Neural crest cell (in vitro differentiated cells): Measurements from ENCODE around the gene MPND. TPM values are rescaled to one million over a fixed set of nuclear protein-coding genes. Genes with fewer than 3 reads are reported as not detected.

Experiments
- DNase-seq: peaks from one replicate; pipeline ENCODE4 v3.0.0; 2021; ENCODE audit warnings: low read depth, mixed read lengths, low spot score
- H3K27ac Mint-ChIP-seq: one replicate; pipeline ENCODE4 v1.8.0; 2021; ENCODE audit warnings: mild to moderate bottlenecking, mixed read lengths; ENCODE audit not compliant: unreplicated experiment
- H3K27me3 Mint-ChIP-seq: 2 replicates; pipeline ENCODE4 v1.8.0; 2021; ENCODE audit warnings: low read depth, mild to moderate bottlenecking, mixed read lengths
- H3K36me3 Mint-ChIP-seq: 2 replicates; pipeline ENCODE4 v1.8.0; 2021; ENCODE audit warnings: low read depth, mild to moderate bottlenecking, mixed read lengths
- H3K4me1 Mint-ChIP-seq: 2 replicates; pipeline ENCODE4 v1.8.0; 2021; ENCODE audit warnings: mixed read lengths
- H3K4me3 Mint-ChIP-seq: one replicate; pipeline ENCODE4 v1.8.0; 2021; ENCODE audit warnings: mild to moderate bottlenecking, mixed read lengths
- H3K9me3 Mint-ChIP-seq: 2 replicates; pipeline ENCODE4 v1.8.0; 2021; ENCODE audit warnings: mixed read lengths
- total RNA-seq: library from RNA; stranded (reverse); gene quantifications from 2 replicates; pipeline ENCODE4 v1.2.1, GENCODE V29; 2021
- TF ChIP-seq, protein P1 (sequence below): fragments of 200-600 bp; sonication (generic); conservative IDR thresholded peaks from 2 replicates; pipeline ENCODE4 v1.5.0; 2021; ENCODE audit warnings: antibody characterized with exemption, mild to moderate bottlenecking

Gene MPND
- total RNA-seq, 1 donor from 2014 or later: 45.6 TPM

DNA sequence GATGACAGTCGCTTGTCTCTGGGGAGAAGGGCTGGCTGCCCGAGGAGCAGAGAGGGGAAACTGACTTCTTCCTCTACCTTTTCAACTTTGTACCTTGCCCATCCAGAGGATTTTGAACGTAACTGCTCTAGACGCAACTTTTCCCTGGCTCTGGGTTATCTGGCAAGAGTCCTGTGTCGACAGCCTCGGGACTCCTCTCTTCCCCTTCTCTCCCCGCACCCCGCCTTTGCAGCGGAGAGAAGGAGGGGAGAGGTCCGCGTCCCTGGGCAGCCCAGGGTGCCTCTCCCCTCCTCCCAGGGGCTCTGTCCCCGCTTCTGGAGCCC lies 56.4 kb downstream of the MPND start:
- Mint-ChIP-seq H3K4me3 (peak overlapping the region; percentile 89), H3K27me3 (no peaks in the 10 kb centered on the region), H3K27ac (peak overlapping the region; percentile 62), H3K4me1 (peaks cover 58% of the 10 kb centered on the region), H3K9me3 (no peaks in the 10 kb centered on the region), H3K36me3 (peaks cover 2% of the 10 kb centered on the region)
- DNase-seq: no peak
- TF ChIP-seq, protein P1, sequence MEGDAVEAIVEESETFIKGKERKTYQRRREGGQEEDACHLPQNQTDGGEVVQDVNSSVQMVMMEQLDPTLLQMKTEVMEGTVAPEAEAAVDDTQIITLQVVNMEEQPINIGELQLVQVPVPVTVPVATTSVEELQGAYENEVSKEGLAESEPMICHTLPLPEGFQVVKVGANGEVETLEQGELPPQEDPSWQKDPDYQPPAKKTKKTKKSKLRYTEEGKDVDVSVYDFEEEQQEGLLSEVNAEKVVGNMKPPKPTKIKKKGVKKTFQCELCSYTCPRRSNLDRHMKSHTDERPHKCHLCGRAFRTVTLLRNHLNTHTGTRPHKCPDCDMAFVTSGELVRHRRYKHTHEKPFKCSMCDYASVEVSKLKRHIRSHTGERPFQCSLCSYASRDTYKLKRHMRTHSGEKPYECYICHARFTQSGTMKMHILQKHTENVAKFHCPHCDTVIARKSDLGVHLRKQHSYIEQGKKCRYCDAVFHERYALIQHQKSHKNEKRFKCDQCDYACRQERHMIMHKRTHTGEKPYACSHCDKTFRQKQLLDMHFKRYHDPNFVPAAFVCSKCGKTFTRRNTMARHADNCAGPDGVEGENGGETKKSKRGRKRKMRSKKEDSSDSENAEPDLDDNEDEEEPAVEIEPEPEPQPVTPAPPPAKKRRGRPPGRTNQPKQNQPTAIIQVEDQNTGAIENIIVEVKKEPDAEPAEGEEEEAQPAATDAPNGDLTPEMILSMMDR: no peak

DNA sequence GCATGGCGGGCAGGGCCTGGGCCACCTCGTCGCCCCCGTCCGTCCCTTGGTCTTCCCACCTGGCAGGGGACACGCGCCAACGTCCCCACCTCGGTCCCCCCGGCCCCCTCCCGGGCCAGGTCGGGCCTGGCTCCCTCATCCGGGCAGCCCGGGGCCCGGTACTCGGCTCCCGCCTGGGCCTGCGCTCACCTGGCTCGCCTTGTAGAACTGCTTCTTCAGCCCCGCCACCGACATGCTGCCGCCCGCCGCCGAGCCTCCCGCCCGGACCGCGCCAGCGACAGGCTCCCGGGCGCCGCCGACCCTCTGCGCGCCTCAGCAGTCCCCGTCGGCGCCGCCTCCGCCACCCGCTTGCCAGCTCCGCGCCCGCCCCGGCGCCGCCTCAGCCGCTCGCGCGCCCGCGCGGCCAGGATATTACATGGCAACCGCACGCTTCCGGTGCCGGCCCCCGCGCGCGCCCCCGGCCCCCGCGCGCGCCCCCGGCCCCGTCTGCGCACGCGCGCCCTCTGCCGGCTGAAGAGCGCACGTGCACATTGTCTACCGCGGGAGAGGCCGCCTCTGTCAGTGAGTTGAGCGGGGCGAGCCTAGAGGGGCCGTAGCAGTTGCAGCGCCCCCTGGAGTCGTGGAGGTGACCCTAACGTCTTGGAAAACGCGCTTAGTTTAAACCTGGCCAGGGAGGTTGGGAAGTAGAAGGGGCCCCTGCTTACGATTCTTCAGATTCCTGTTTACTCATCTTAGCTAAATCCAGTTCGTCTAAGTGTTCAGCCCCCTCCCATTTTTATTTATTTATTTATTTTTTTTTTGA lies 57.0 kb downstream of the MPND start, which contains the start of gene SH3GL1:
Gene SH3GL1, minus strand, starts transcription at position 413 of the 802 bp plus-strand sequence. Its CDS starts 179 bp downstream, at position 234.
- TF ChIP-seq, protein P1: peak; percentile 97
- Mint-ChIP-seq H3K27me3 (no peaks in the 10 kb centered on the region), H3K4me1 (peaks cover 57% of the 10 kb centered on the region), H3K36me3 (peaks cover 2% of the 10 kb centered on the region), H3K27ac (peak within 1 kb of the TSS; percentile 62), H3K9me3 (no peaks in the 10 kb centered on the region), H3K4me3 (peak within 1 kb of the TSS; percentile 89)
- peak; percentile 94 for DNase-seq

DNA sequence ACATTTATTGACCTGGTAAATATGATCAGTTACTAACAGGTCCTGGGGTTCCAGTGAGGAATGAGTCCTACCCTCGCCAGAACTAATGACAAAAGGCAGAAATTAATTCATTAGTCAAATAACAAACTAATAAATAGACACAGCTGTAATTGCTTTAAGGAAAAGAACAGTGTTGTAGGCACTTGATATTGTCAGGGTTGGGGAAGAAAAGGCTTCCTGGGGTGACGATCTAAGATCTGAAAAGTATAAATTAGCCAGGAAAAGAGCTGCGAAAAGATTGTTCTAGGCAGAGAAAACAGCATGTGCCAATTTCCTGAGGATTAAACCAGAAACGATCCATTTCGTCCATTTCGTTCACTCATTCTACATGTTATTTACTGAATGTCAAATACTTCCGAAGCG lies 58.4 kb downstream of the MPND start:
- H3K27ac Mint-ChIP-seq: peak overlapping the region; percentile 83
- TF ChIP-seq, protein P1: no peak
- no peaks in the 10 kb centered on the region for H3K9me3 Mint-ChIP-seq
- no peak for DNase-seq
- peaks cover 61% of the 10 kb centered on the region for H3K4me1 Mint-ChIP-seq
- H3K36me3 Mint-ChIP-seq: peaks cover 3% of the 10 kb centered on the region
- peak overlapping the region; percentile 87 for H3K4me3 Mint-ChIP-seq
- no peaks in the 10 kb centered on the region for H3K27me3 Mint-ChIP-seq

DNA sequence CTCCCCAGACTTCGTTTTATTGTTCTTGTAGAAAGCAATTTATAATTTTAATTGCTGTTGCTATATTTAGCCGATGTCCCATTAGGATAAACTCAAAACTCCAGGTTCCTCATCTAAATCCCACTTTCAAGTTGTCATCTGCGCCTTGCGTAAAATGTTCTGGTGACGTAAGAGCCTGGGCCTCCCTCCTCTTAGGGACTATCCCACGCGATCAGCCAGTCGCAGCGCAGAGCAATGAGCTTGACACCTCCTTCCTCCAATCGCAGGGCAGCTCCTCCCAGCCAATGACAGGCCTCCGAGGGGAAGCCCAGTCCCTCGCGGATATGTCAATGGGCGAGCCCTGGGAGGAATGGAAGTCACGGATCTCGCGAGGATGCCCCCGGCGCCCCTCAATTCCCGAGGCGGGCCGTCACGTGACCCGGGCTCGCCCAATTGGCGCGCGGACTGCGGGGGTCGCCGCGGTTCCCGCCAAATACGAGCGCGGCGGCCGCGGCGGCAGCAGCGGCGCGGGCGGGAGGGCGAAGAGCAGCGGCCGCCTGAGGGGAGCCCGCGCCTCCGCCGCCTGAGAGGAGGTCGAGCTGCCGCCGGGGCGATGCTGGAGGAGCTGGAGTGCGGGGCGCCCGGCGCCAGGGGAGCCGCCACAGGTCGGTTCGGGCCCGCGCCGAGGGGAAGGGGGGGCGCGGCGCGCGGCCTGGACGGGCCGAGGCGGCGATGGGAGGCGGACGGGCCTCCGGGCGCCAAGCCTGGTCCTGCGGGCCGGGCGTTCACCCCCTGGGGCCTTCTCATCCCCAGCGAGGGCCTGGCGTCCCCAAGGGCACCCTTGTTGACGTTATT lies 59.0 kb downstream of the MPND start, which contains the start of gene CHAF1A:
Gene CHAF1A, plus strand, starts transcription at position 470 of the 834 bp plus-strand sequence. Its CDS starts 123 bp downstream, at position 593.
- Mint-ChIP-seq H3K4me3 (peak within 1 kb of the TSS; percentile 97), H3K4me1 (peaks cover 57% of the 10 kb centered on the region), H3K9me3 (no peaks in the 10 kb centered on the region), H3K27ac (peak within 1 kb of the TSS; percentile 96), H3K27me3 (no peaks in the 10 kb centered on the region), H3K36me3 (peaks cover 3% of the 10 kb centered on the region)
- TF ChIP-seq, protein P1: no peak
- peak; percentile 99 for DNase-seq

DNA sequence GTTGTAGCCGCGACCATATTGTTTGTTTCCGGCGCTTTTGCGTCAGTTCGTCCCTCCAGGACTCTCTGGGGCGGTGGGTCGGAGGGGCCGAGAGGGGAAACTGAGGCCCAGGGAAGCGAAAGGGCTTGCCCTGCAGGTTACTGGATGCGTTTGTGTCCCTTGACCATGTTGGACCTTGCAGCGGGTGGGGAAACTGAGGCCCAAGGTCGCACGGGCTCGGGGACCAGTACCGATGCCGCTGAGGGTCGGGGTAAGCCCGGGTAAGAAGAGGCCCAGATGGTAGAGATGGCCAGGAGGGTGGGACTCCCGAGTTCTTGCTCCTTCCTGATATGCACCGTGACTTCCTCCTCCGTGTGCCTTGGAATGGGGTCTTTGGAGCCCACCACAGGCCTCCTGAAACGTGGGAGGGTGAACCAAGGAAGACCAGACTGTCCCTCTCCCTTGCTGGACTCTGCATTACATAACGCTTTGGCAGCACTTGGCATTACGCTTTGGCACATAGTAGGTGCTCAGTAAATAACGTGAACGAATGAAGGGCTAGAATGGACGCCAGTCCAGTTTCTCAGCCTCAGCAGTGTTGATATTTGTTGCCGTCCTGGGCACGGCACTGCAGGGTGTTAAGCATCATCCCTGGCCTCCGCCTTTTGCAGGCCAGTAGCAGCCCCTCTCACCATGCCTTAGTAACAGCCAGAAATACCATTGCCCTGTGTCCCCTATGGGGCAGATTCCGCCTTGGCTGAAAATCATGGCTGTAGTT lies 59.8 kb downstream of the MPND start:
- Mint-ChIP-seq H3K4me1 (peaks cover 55% of the 10 kb centered on the region), H3K27ac (peak overlapping the region; percentile 96), H3K4me3 (peak overlapping the region; percentile 97), H3K9me3 (no peaks in the 10 kb centered on the region), H3K27me3 (no peaks in the 10 kb centered on the region), H3K36me3 (peaks cover 3% of the 10 kb centered on the region)
- DNase-seq: no peak
- TF ChIP-seq, protein P1: no peak
